HUES48 (cell line): ENCODE measurements around the gene PANX2.

Experiments used
- H3K27ac ChIP-seq: one replicate; pipeline ENCODE4 v1.7.0; 2013; ENCODE audit warnings: low read depth, low read length, inconsistent platforms
- H3K27me3 ChIP-seq: 2 replicates; pipeline ENCODE4 v1.6.1; 2013; ENCODE audit warnings: mild to moderate bottlenecking, low read length; ENCODE audit not compliant: control insufficient read depth, insufficient read depth
- H3K36me3 ChIP-seq: 2 replicates; pipeline ENCODE4 v1.6.1; 2013; ENCODE audit warnings: low read length; ENCODE audit not compliant: control insufficient read depth, insufficient read depth
- H3K4me1 ChIP-seq: 2 replicates; pipeline ENCODE4 v1.6.1; 2013; ENCODE audit warnings: mild to moderate bottlenecking, low read length; ENCODE audit not compliant: control insufficient read depth, insufficient read depth
- H3K4me3 ChIP-seq: 2 replicates; pipeline ENCODE4 v1.5.1; 2013; ENCODE audit warnings: mild to moderate bottlenecking, low read depth, low read length
- H3K9ac ChIP-seq: 2 replicates; pipeline ENCODE4 v1.6.1; 2013; ENCODE audit warnings: mild to moderate bottlenecking, low read depth, low read length, moderate library complexity
- H3K9me3 ChIP-seq: 2 replicates; pipeline ENCODE4 v1.6.1; 2013; ENCODE audit warnings: low read length; ENCODE audit not compliant: control insufficient read depth, insufficient read depth

Gene PANX2

DNA sequence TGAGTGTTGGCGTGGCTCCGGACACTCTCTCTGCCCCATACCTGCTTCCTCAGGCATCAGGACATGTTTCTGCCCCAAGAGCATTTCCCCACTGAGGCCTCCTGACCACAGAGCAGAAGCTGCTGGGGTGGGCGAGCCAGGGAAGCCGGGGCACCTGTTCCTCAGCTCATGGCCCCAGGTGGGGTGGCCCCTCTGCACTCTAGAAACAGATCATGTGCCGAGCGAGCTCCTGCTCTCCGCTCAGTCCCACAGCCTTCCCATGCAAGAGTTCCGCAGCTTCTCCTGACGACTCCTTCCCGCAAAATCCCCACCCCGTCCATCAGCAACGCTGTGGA, 22.4 kb upstream of the PANX2 start:
- no peaks in the 10 kb centered on the region for H3K9me3 ChIP-seq
- no peaks in the 10 kb centered on the region for H3K36me3 ChIP-seq
- H3K9ac ChIP-seq: no peak overlapping the region
- no peak overlapping the region for H3K27ac ChIP-seq
- H3K4me3 ChIP-seq: no peak overlapping the region
- no peaks in the 10 kb centered on the region for H3K27me3 ChIP-seq
- H3K4me1 ChIP-seq: no peaks in the 10 kb centered on the region

DNA sequence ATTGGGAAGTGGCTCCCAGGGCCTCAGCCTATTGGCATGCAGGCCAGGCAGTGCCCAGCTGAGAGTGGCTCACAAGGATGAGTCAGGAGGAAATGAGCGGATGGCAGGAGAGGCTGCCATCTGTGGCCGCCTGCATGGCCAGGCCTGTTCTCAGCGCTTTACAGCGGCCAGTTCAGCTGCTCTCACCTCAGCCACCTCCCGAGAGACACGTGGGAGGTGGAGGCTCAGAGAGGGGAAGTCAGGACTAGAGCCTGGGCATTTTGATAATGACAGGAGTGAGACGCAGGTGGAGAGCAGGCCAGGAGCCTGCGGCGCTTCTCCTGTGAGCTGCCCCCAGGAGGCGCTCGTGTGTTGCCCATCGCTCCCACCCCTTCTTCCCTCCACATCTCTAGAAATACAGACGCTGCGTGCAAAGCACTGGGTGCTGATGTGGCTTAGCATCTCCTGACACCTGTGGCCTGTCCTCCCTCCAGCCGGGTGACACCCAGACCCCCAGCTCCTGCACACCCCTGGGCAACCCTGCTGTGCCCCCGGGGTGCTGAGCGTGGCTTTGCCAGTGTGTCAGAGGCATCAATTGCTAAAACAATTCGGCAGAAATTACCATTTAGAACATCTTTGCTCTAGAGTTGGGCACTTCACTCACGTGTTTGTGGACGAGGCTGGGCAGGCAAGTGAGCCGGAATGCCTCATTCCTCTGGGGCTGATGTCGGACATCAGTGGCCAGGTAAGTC, 21.4 kb upstream of the PANX2 start:
- no peaks in the 10 kb centered on the region for H3K36me3 ChIP-seq
- no peaks in the 10 kb centered on the region for H3K27me3 ChIP-seq
- no peak overlapping the region for H3K27ac ChIP-seq
- no peaks in the 10 kb centered on the region for H3K9me3 ChIP-seq
- H3K4me1 ChIP-seq: no peaks in the 10 kb centered on the region
- H3K9ac ChIP-seq: no peak overlapping the region
- no peak overlapping the region for H3K4me3 ChIP-seq

DNA sequence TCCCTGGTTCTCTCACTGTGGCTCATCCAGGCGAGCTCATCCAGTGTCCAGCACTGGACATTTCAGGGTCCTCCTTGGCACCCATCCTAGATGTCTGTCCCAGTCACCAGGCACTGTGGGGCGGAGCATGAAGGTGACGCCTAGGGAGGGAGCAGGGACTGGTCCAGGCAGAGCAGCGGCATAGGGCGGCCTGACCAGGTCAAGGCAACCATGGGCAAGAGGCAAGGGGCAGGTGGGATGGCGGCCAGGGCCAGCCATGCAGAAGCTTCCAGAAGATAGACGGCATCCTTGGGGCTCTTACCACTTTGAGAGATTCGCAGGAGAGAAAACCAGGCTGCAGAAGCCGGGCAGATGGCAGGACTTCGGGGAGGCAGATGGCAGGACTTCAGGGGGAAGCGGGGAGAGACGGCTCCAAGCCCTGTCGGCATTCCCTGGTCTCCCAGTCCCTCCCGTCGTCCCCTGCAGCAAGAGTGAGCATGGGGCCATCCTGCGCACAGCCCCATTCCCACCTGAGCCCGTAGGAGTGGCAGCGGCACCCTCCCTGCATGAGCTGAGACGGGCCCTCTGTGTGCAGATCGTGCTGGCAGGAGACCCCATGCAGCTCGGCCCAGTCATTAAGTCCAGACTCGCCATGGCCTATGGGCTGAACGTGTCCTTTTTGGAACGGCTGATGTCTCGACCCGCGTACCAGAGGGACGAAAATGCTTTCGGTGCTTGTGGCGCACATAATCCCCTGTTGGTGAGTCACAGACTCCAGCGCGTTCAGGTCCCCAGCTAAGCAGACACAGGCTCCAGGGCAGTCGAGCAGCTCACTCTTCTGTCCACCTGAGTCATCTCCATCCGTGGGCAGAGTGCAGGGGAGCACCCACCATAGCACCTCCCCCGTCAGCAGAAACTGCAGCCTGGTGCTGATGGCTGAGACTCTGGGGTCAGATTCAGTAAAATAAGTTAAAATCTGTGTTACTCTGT, 20.1 kb upstream of the PANX2 start:
- Histone ChIP-seq H3K9ac (no peak overlapping the region), H3K4me3 (no peak overlapping the region), H3K36me3 (no peaks in the 10 kb centered on the region), H3K9me3 (no peaks in the 10 kb centered on the region), H3K27me3 (no peaks in the 10 kb centered on the region), H3K27ac (no peak overlapping the region), H3K4me1 (no peaks in the 10 kb centered on the region)

DNA sequence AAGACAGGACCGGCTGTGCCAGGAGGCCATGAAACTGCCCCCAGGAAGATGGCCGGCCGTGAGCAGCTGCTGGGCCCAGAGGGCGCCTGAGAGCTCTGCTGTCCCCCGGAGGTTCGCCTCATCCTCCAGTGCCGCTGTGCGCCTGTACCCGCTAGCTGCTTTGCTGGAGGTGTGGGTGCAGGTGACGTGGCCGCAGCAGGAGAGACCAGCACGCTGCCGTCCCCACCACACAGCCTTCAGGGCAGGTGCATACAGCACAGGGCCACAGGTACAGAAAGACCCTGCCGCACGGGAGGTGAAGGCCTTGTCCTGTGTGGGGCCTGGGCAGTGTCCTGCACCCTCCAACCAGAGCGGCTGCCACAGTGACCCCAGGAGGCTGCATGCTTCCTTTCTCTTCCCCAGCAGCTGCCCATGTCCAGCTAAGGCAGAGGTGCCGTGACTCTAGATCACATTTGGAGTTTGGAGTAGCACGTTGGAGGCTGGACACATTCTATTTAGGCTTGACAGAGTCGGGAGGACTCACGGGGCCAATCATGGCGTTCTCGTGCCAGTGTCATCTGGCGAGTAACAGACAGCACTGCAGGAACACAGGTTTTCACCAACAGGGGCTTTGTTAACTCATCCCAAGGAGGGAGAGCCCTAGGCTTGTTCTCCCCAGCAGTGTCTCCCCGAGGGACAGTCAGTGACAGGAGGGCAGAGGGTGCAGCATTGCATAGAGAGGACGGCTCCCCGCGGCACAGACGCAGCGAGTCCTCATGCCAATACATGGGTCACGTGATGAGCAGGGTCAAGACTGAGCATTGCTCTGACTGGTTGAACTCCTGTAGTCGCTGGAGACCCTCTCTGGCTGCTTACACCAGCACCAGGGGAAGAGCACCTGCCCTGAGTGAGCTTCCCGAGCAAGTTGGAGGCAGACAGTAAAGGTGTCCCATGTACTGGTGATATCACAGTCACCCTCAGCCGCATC, 18.7 kb upstream of the PANX2 start:
- Histone ChIP-seq H3K27ac (no peak overlapping the region), H3K36me3 (no peaks in the 10 kb centered on the region), H3K9me3 (no peaks in the 10 kb centered on the region), H3K27me3 (no peaks in the 10 kb centered on the region), H3K9ac (no peak overlapping the region), H3K4me1 (no peaks in the 10 kb centered on the region), H3K4me3 (no peak overlapping the region)

DNA sequence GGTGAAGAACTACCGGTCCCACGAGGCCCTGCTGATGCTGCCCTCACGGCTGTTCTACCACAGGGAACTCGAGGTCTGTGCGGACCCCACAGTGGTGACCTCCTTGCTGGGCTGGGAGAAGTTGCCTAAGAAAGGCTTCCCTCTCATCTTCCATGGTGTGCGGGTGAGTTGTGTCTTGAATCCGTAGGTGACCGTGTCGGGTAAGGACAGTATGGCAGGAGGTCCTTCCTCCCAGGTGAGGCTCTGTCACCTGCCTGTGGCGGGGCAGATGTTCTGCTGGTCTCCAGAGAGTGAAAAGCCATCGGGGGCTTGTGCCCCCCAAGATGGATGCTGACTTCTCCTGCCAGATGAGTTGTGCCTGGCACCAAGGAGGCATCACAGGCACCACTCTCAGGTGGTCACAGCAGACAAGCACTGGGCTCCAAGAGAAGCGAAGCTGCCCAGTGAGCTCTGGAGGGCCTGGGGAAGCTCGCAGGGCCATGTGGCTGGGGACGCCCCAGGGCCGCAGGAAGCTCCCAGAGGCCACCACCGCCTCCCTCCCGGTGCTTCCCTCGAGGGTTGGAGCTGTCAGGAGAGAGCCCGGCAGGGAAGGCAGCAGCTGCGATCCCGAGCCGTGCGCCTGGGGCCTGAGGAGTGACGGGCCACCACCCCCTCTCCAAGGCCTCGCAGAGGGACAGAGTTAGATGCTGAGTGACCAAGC, 17.3 kb upstream of the PANX2 start:
- Histone ChIP-seq H3K4me3 (no peak overlapping the region), H3K36me3 (no peaks in the 10 kb centered on the region), H3K4me1 (no peaks in the 10 kb centered on the region), H3K27ac (no peak overlapping the region), H3K9ac (no peak overlapping the region), H3K9me3 (no peaks in the 10 kb centered on the region), H3K27me3 (no peaks in the 10 kb centered on the region)

DNA sequence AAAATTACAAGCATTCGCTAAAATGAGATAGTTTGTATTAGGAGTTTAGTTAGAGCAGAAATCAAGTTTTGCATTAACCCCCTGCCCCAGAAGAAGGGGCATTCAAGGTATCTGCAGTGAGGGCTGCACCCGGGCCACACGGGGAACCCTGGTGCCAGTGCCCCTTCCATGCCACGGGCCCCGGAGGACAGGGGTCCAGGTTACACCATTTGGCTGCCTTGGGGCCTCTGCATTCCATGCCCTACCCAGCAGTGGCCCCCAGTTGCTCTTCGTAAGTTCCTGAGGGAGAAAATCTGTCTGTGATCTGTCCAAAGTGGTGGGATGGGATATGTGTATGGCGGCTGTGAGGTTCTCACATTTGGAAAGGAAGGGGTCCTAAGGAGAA, 16.8 kb upstream of the PANX2 start:
- Histone ChIP-seq H3K4me1 (no peaks in the 10 kb centered on the region), H3K27ac (no peak overlapping the region), H3K27me3 (no peaks in the 10 kb centered on the region), H3K9me3 (no peaks in the 10 kb centered on the region), H3K4me3 (no peak overlapping the region), H3K9ac (no peak overlapping the region), H3K36me3 (no peaks in the 10 kb centered on the region)

DNA sequence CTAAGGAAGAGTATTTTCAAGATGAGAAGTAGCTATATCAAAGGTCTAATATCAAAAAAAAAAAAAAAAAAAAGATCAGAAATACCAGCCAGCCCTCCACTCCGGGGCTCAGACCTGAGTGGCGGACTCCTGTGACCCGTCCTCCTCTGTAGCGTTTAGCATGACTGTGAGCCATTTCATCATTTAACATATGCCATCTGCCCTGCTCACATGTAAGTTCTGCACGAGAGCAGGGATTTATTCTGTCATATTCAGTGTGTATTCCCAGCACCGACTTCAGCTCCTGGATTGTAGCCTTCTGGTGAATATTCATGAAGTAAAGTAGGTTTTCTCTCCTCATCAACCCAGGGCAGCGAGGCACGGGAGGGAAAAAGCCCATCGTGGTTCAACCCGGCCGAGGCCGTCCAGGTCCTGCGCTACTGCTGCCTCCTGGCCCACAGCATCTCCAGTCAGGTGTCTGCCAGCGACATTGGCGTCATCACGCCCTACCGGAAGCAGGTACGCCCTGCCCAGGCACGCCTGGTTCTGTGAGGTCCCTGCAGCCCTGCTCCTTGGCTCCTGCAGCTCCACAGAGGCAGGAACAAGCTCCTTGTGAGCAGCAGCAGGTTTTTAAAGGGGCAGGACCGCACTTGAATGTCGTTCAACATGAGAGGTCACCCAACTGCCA, 12.7 kb upstream of the PANX2 start:
- Histone ChIP-seq H3K4me3 (no peak overlapping the region), H3K27me3 (no peaks in the 10 kb centered on the region), H3K36me3 (no peaks in the 10 kb centered on the region), H3K27ac (no peak overlapping the region), H3K9ac (no peak overlapping the region), H3K9me3 (no peaks in the 10 kb centered on the region), H3K4me1 (no peaks in the 10 kb centered on the region; the same call in 1 of the 2 replicates)

DNA sequence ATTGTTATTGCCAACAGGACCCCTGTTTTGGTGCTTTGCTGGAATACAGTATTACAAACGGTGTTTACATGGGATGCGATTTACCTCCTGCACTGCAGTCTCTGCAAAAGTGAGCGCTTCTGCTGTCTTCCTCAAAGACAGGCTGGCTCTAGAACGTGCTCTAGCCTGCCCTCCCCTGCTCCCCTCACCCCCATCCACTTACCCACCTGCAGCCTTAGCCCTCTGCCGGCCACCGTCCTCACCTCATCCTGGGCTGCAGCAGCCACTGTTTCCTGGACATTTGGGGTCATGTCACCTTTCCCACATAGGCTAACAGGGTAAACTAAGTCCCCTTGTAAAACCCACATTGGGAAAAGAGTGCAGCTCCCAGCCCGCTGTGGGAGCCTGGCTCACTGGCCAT, 9.6 kb upstream of the PANX2 start:
- Histone ChIP-seq H3K9me3 (no peaks in the 10 kb centered on the region), H3K36me3 (no peaks in the 10 kb centered on the region), H3K4me3 (no peak overlapping the region), H3K9ac (no peak overlapping the region), H3K27me3 (no peaks in the 10 kb centered on the region), H3K4me1 (no peaks in the 10 kb centered on the region; the same call in 1 of the 2 replicates), H3K27ac (no peak overlapping the region)

DNA sequence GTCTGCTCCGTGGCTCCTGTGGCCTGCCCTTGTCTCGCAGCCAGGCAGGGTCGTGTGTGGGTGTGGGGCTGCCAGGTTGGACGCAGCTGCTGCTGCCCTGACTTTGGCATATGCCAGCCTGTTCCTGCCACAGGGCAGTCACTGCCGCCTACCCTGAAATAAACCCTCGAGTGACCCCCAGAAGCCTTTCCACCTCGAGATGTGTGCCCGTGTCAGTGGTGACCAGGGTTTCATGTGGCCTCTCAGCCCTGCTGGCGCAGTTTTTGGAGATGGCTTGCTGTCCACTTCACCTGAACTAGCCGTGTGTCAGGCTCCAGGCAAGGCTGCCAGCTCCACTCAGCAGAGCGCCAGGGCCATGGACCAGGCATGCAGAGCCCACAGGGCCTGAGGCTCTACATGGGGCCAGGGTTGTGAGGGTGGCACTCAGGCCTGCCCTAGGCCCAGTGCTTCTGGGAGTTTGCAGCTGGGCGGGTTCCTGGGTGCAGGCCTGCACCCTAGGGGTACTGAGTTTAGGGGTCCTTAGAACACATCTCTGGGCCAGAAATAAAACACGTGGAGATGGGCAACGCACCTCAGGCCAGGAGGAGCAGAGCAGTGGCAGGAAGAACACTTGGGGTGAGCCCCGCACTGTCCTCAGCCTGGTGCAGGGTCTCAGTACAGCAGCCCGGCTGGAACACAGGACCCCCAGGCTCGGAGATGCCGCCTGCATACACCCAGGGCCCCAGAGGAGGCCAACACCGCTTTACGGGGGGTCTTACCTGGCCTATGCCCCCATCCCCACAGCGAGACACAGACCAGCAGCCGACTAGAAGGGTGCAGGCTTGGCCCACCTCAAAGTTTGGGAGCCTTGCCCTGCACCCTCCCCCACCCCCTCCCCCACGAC, 8.8 kb upstream of the PANX2 start:
- Histone ChIP-seq H3K9ac (no peak overlapping the region), H3K36me3 (no peaks in the 10 kb centered on the region), H3K9me3 (no peaks in the 10 kb centered on the region), H3K4me1 (no peaks in the 10 kb centered on the region; the same call in 1 of the 2 replicates), H3K27me3 (no peaks in the 10 kb centered on the region), H3K4me3 (no peak overlapping the region), H3K27ac (no peak overlapping the region)
